Stimulated activated naive CD4-positive, alpha-beta T cell (primary cell): ENCODE results near the gene PHKB.
"Not testable (repeated sequence)": the region's sequence is repeated elsewhere in the genome, so short reads cannot be mapped to it uniquely, and the experiment has no call there.

Source experiments
- DNase-seq, 6 experiments: peaks; one replicate each; lab custom pipeline; 2025; lab: John Stamatoyannopoulos, UW

Gene PHKB

GRCh38 chr16:47470211-47470610, 9.1 kb downstream of the PHKB start:
- no peak for DNase-seq

- no peak for DNase-seq
Measured at GRCh38 chr16:47470810-47471209, 9.7 kb downstream of the PHKB start.

GRCh38 chr16:47473004-47473403, 11.9 kb downstream of the PHKB start:
- DNase-seq: not testable (repeated sequence)

GRCh38 chr16:47473792-47474191, 12.7 kb downstream of the PHKB start:
- no peak for DNase-seq

- DNase-seq: no peak
Measured at GRCh38 chr16:47475786-47476185, 14.7 kb downstream of the PHKB start.

- DNase-seq: no peak
Measured at GRCh38 chr16:47476654-47477345, 15.7 kb downstream of the PHKB start.

- DNase-seq: no peak
Measured at GRCh38 chr16:47477679-47478078, 16.5 kb downstream of the PHKB start.

GRCh38 chr16:47480410-47480809, 19.3 kb downstream of the PHKB start:
- DNase-seq: no peak

GRCh38 chr16:47481698-47482374, 20.7 kb downstream of the PHKB start:
- DNase-seq: no peak

- no peak for DNase-seq
Measured at GRCh38 chr16:47483616-47484015, 22.5 kb downstream of the PHKB start.

- no peak for DNase-seq
Measured at GRCh38 chr16:47486856-47487255, 25.7 kb downstream of the PHKB start.

GRCh38 chr16:47488051-47488450, 26.9 kb downstream of the PHKB start:
- no peak for DNase-seq

- no peak for DNase-seq
Measured at GRCh38 chr16:47490471-47490870, 29.3 kb downstream of the PHKB start.

- DNase-seq: no peak
Measured at GRCh38 chr16:47492036-47492427, 30.9 kb downstream of the PHKB start.

- no peak for DNase-seq
Measured at GRCh38 chr16:47492428-47493377, 31.6 kb downstream of the PHKB start.

- DNase-seq: no peak
Measured at GRCh38 chr16:47493381-47494337, 32.5 kb downstream of the PHKB start.

- DNase-seq: no peak
Measured at GRCh38 chr16:47499080-47499699, 38.1 kb downstream of the PHKB start.

GRCh38 chr16:47499700-47500264, 38.7 kb downstream of the PHKB start:
- no peak for DNase-seq

GRCh38 chr16:47503936-47504335, 42.8 kb downstream of the PHKB start:
- DNase-seq: no peak

GRCh38 chr16:47504599-47504998, 43.5 kb downstream of the PHKB start:
- no peak for DNase-seq

- no peak for DNase-seq
Measured at GRCh38 chr16:47506800-47507199, 45.7 kb downstream of the PHKB start.
